ENCODE results near the gene THTPA. TPM values are rescaled to one million over a fixed set of nuclear protein-coding genes. Genes with fewer than 3 reads are reported as not detected.
A peak's percentile ranks its signal among the peaks of the same experiment; 100 is the strongest.
"Not testable (repeated sequence)": the region's sequence is repeated elsewhere in the genome, so short reads cannot be mapped to it uniquely, and the experiment has no call there.

THTPA gene
- total and polyA plus RNA-seq, 7 experiments from 2014 or later: 16.4 to 26.7 (median 18.1) TPM

DNA sequence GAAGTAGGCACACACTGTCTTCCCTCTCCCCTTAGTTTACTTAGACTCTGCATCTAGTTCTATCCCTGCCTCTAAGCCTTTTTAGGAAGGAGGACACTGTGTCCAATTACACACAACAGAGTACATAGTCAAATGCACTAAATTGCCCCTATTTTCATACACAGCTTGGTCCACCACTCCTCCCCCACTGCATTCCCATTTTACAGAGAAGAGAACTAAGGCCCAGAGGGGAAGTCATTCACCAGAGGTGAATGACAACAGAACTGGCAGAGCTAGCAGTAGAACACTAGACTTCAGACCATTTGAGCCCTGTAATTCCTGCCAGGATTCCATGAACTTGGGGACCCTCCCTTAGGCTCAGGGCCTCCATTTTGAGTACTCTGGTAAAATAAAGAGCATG, 23.7 kb downstream of the THTPA start:
- intact Hi-C loops (cut with micrococcal nuclease): no loop called here
- H3K27me3 Mint-ChIP-seq: peaks cover 46 to 63% (median 51%) of the 10 kb centered on the region in 5 donors
- POLR2A ChIA-PET: no interaction called here

DNA sequence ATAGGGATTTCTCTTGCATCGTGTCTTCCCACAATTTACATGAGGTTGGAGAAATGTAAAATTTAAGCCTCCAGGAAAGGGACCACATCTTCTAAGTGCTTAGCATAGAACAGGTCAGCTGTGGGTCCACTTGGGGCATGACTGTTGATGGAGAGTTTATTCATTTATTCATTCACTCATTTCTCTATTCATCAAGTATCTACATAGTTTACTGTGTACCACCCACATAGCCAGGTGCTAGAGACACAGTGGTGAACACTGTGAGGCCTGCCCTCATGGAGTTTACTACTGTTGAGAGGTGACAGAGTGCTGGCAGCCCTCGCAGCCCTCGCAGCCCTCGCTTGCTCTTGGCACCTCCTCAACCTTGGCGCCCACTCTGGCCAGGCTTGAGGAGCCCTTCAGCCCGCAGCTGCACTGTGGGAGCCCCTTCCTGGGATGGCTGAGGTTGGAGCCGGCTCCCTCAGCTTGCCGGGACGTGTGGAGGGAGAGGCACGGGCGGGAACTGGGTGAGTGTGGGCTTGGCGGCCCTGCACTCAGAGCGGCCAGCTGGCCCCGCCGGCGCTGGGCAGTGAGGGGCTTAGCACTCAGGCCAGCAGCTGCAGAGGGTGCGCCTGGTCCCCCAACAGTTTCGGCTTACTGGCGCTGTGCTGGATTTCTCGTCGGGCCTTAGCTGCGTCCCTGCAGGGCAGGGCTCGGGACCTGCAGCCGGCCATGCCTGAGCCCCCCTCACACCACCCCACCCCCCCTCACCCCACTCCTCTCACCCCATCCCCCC, 24.3 kb downstream of the THTPA start:
- Histone ChIP-seq H3K4me1 (ENCODE audit: control insufficient read depth in 2 of 2, insufficient read depth in 2 of 2, low read length in 2 of 2) (peaks cover 0 to 7% of the 10 kb centered on the region in 2 donors), H3K9me3 (ENCODE audit: control insufficient read depth in 2 of 3, low read length in 3 of 3) (no peaks in the 10 kb centered on the region), H3K36me3 (ENCODE audit: control insufficient read depth in 2 of 3, insufficient read depth in 3 of 3, low read length in 3 of 3) (no peaks in the 10 kb centered on the region), H3K27ac (ENCODE audit: low read depth, low read length) (no peak overlapping the region), H3K4me3 (ENCODE audit: low read length) (no peak overlapping the region), H3K27me3 (ENCODE audit: control insufficient read depth in 2 of 2, insufficient read depth in 2 of 2, low read length in 2 of 2) (peaks cover 0 to 14% of the 10 kb centered on the region in 2 donors)
- H3K4me1 Mint-ChIP-seq: peaks cover 8 to 24% (median 16%) of the 10 kb centered on the region in 7 donors
- ATAC-seq (no peak), DNase-seq (no peak)
- H3K27me3 Mint-ChIP-seq: peaks cover 40 to 57% (median 46%) of the 10 kb centered on the region in 5 donors
- ChIA-PET POLR2A (interaction anchor here (0.6 kb wide), 1 partner anchor 10 kb away, joined by 7 read pairs; no protein-coding TSS in a partner anchor), CTCF (interaction anchor here (0.6 to 0.9 kb wide), 2 partner anchors 19 to 52 kb away, joined by 3 read pairs; no protein-coding TSS in a partner anchor)
- no peaks in the 10 kb centered on the region for H3K36me3 Mint-ChIP-seq
- no peak overlapping the region for H3K4me3 Mint-ChIP-seq
- no peaks in the 10 kb centered on the region for H3K9me3 Mint-ChIP-seq
- no peak overlapping the region for H3K27ac Mint-ChIP-seq
- intact Hi-C loops (cut with micrococcal nuclease): no loop called here

More for the DNA sequence above, 23.7 kb downstream of the THTPA start:
- DNase-seq (no peak), ATAC-seq (no peak)
- Mint-ChIP-seq H3K27ac (no peak overlapping the region), H3K9me3 (peaks cover 0 to 2% (median 0%) of the 10 kb centered on the region in 11 donors), H3K36me3 (no peaks in the 10 kb centered on the region), H3K4me1 (peaks cover 8 to 29% (median 16%) of the 10 kb centered on the region in 7 donors), H3K4me3 (peak overlapping the region in 2 of 10 donors; percentile 14 to 16)
- CTCF ChIA-PET: no interaction called here
- H3K4me1 ChIP-seq (ENCODE audit: control insufficient read depth in 2 of 2, insufficient read depth in 2 of 2, low read length in 2 of 2): peaks cover 0 to 7% of the 10 kb centered on the region in 2 donors
- no peak overlapping the region for H3K4me3 ChIP-seq (ENCODE audit: low read length)
- no peak overlapping the region for H3K27ac ChIP-seq (ENCODE audit: low read depth, low read length)
- H3K36me3 ChIP-seq (ENCODE audit: control insufficient read depth in 2 of 3, insufficient read depth in 3 of 3, low read length in 3 of 3): no peaks in the 10 kb centered on the region
- H3K9me3 ChIP-seq (ENCODE audit: control insufficient read depth in 2 of 3, low read length in 3 of 3): no peaks in the 10 kb centered on the region
- H3K27me3 ChIP-seq (ENCODE audit: control insufficient read depth in 2 of 2, insufficient read depth in 2 of 2, low read length in 2 of 2): peaks cover 0 to 14% of the 10 kb centered on the region in 2 donors

DNA sequence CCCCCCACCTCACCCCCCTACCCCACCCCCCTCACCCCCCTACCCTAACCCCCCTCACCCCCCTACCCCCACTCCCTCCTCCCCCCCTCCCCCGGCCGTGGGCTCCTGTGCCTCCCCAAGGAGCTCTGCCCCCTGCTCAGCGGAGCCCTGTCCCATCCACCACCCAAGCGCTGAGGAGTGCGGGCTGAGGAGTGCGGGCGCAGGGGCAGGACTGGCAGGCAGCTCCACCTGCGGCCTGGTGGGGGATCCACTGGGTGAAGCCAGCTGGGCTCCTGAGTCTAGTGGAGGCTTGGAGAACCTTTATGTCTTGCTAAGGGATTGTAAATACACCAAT, 24.8 kb downstream of the THTPA start:
- H3K9me3 ChIP-seq (ENCODE audit: control insufficient read depth in 2 of 3, low read length in 3 of 3): no peaks in the 10 kb centered on the region
- no peak for DNase-seq
- peaks cover 0 to 14% of the 10 kb centered on the region in 2 donors for H3K27me3 ChIP-seq (ENCODE audit: control insufficient read depth in 2 of 2, insufficient read depth in 2 of 2, low read length in 2 of 2)
- no peak overlapping the region for H3K4me3 ChIP-seq (ENCODE audit: low read length)
- H3K27me3 Mint-ChIP-seq: peaks cover 43 to 58% (median 49%) of the 10 kb centered on the region in 5 donors
- ChIA-PET POLR2A (interaction anchor here (0.6 kb wide), 1 partner anchor 9 kb away, joined by 7 read pairs; no protein-coding TSS in a partner anchor), CTCF (interaction anchor here (0.6 to 0.9 kb wide), 2 partner anchors 19 to 51 kb away, joined by 3 read pairs; no protein-coding TSS in a partner anchor)
- peaks cover 0 to 2% (median 0%) of the 10 kb centered on the region in 11 donors for H3K9me3 Mint-ChIP-seq
- no peak overlapping the region for H3K27ac Mint-ChIP-seq
- H3K36me3 ChIP-seq (ENCODE audit: control insufficient read depth in 2 of 3, insufficient read depth in 3 of 3, low read length in 3 of 3): no peaks in the 10 kb centered on the region
- intact Hi-C loops (cut with micrococcal nuclease): no loop called here
- ATAC-seq: no peak
- H3K4me1 Mint-ChIP-seq: peaks cover 8 to 23% (median 16%) of the 10 kb centered on the region in 7 donors
- H3K36me3 Mint-ChIP-seq: no peaks in the 10 kb centered on the region
- no peak overlapping the region for H3K4me3 Mint-ChIP-seq
- H3K27ac ChIP-seq (ENCODE audit: low read depth, low read length): no peak overlapping the region
- peaks cover 0 to 7% of the 10 kb centered on the region in 2 donors for H3K4me1 ChIP-seq (ENCODE audit: control insufficient read depth in 2 of 2, insufficient read depth in 2 of 2, low read length in 2 of 2)

DNA sequence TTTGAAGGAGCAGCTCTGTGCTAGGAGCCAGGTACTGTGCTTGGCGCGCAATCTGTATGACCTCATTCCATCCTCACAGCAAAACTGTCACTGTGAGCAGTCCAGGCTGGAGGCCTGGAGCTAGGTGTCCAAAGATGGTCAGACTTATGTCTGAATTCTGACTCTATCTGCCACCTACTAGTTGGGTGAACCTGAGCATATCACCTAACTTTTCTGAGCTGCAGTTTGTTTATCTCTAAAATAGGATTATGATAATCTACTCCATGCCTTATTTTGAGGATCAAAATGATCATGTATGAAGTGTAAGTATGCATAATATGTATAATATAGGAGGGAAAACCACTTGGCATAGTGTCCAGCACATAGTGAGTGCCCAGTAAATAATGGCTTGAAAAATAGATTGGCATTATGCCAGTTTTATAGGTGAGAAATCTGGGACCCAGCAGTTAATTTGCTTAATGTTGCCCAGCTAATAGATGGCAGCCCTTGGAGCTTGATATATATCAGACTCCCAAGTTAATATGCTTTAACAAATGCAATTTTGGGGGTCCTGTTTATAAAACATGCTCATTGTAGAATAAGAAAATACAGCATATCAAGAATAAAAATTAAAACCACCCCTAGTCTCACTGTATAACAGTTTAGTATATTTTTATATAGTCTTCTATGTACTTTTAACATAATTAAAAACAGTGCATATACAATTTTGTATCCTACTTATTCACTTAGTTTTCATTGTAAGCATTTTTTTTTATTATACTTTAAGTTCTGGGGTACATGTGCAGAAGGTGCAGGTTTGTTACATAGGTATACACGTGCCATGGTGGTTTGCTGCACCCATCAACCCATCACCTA, 27.1 kb downstream of the THTPA start:
- CTCF ChIA-PET: interaction anchor here (0.9 kb wide), 1 partner anchor 347 kb away, joined by 3 read pairs; no protein-coding TSS in a partner anchor
- H3K4me1 ChIP-seq (ENCODE audit: control insufficient read depth in 2 of 2, insufficient read depth in 2 of 2, low read length in 2 of 2): peaks cover 0 to 7% of the 10 kb centered on the region in 2 donors
- H3K27me3 ChIP-seq (ENCODE audit: control insufficient read depth in 2 of 2, insufficient read depth in 2 of 2, low read length in 2 of 2): peaks cover 0 to 2% of the 10 kb centered on the region in 2 donors
- Mint-ChIP-seq H3K9me3 (peaks cover 0 to 2% (median 0%) of the 10 kb centered on the region in 11 donors), H3K4me1 (peaks cover 0 to 13% (median 9%) of the 10 kb centered on the region in 7 donors), H3K4me3 (no peak overlapping the region), H3K27ac (no peak overlapping the region), H3K27me3 (peaks cover 41 to 52% (median 44%) of the 10 kb centered on the region in 5 donors), H3K36me3 (no peaks in the 10 kb centered on the region)
- H3K4me3 ChIP-seq (ENCODE audit: low read length): no peak overlapping the region
- ATAC-seq (no peak), DNase-seq (no peak)
- H3K27ac ChIP-seq (ENCODE audit: low read depth, low read length): no peak overlapping the region
- POLR2A ChIA-PET: interaction anchor here (0.7 kb wide), 2 partner anchors 11 to 14 kb away, joined by 3 to 4 read pairs; no protein-coding TSS in a partner anchor
- H3K36me3 ChIP-seq (ENCODE audit: control insufficient read depth in 2 of 3, insufficient read depth in 3 of 3, low read length in 3 of 3): no peaks in the 10 kb centered on the region
- intact Hi-C loops (cut with micrococcal nuclease): no loop called here
- no peaks in the 10 kb centered on the region for H3K9me3 ChIP-seq (ENCODE audit: control insufficient read depth in 2 of 3, low read length in 3 of 3)

DNA sequence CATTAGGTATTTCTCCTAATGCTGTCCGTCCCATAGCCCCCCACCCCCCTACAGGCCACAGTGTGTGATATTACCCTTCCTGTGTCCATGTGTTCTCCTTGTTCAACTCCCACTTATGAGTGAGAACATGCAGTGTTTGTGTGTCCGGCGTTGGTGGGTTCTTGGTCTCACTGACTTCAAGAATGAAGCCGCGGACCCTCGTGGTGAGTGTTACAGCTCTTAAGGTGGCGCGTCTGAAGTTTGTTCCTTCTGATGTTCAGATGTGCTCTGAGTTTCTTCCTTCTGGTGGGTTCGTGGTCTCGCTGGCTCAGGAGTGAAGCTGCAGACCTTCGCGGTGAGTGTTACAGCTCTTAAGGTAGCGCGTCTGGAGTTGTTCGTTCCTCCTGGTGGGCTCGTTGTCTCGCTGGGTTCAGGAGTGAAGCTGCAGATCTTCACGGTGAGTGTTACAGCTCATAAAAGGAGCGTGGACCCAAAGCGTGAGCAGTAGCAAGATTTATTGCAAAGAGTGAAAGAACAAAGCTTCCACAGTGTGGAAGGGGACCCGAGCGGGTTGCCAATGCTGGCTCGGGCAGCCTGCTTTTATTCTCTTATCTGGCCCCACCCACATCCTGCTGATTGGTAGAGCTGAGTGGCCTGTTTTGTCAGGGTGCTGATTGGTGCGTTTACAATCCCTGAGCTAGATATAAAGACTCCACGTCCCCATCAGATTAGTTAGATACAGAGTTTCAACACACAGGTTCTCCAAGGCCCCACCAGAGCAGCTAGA, 27.9 kb downstream of the THTPA start:
- DNase-seq; POLR2A ChIA-PET; H3K27ac ChIP-seq (ENCODE audit: low read depth, low read length); H3K4me1 ChIP-seq (ENCODE audit: control insufficient read depth in 2 of 2, insufficient read depth in 2 of 2, low read length in 2 of 2); H3K36me3 ChIP-seq (ENCODE audit: control insufficient read depth in 2 of 3, insufficient read depth in 3 of 3, low read length in 3 of 3); H3K9me3 Mint-ChIP-seq; CTCF ChIA-PET; H3K4me1 Mint-ChIP-seq; intact Hi-C loops (cut with micrococcal nuclease); H3K4me3 Mint-ChIP-seq; ATAC-seq; H3K9me3 ChIP-seq (ENCODE audit: control insufficient read depth in 2 of 3, low read length in 3 of 3); H3K36me3 Mint-ChIP-seq; H3K27ac Mint-ChIP-seq; H3K27me3 ChIP-seq (ENCODE audit: control insufficient read depth in 2 of 2, insufficient read depth in 2 of 2, low read length in 2 of 2); H3K4me3 ChIP-seq (ENCODE audit: low read length): not testable (repeated sequence)
- H3K27me3 Mint-ChIP-seq: peaks cover 34 to 45% (median 36%) of the 10 kb centered on the region in 5 donors

DNA sequence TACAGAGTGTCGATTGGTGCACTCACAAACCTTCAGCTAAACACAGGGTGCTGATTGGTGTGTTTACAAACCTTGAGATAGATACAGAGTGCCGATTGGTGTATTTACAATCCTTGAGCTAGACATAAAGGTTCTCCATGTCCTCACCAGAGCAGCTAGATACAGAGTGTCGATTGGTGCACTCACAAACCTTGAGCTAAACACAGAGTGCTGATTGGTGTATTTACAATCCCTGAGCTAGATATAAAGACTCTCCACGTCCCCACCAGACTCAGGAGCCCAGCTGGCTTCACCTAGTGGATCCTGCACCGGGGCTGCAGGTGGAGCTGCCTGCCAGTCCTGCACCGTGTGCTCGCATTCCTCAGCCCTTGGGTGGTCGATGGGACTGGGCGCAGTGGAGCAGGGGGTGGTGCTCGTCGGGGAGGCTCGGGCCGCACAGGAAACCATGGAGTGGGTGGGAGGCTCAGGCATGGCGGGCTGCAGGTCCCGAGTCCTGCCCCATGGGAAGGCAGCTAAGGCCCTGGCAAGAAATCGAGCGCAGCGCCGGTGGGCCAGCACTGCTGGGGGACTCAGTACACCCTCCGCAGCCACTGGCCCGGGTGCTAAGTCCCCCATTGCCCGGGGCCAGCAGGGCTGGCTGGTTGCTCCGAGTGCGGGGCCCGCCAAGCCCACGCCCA, 28.6 kb downstream of the THTPA start:
- H3K27ac ChIP-seq (ENCODE audit: low read depth, low read length); intact Hi-C loops (cut with micrococcal nuclease); H3K36me3 Mint-ChIP-seq; H3K4me3 ChIP-seq (ENCODE audit: low read length); H3K9me3 ChIP-seq (ENCODE audit: control insufficient read depth in 2 of 3, low read length in 3 of 3); DNase-seq; H3K4me3 Mint-ChIP-seq; H3K27me3 ChIP-seq (ENCODE audit: control insufficient read depth in 2 of 2, insufficient read depth in 2 of 2, low read length in 2 of 2); H3K36me3 ChIP-seq (ENCODE audit: control insufficient read depth in 2 of 3, insufficient read depth in 3 of 3, low read length in 3 of 3); H3K27ac Mint-ChIP-seq; POLR2A ChIA-PET; CTCF ChIA-PET; H3K9me3 Mint-ChIP-seq; ATAC-seq; H3K4me1 ChIP-seq (ENCODE audit: control insufficient read depth in 2 of 2, insufficient read depth in 2 of 2, low read length in 2 of 2): not testable (repeated sequence)
- H3K4me1 Mint-ChIP-seq: peaks cover 3 to 13% (median 9%) of the 10 kb centered on the region in 7 donors
- peaks cover 28 to 40% (median 31%) of the 10 kb centered on the region in 5 donors for H3K27me3 Mint-ChIP-seq
